H54 (cell line): ENCODE measurements around the gene FAHD2B.
"Not testable (repeated sequence)": the region's sequence is repeated elsewhere in the genome, so short reads cannot be mapped to it uniquely, and the experiment has no call there.

ENCODE experiments used
- DNase-seq: peaks from one replicate; pipeline ENCODE4 v3.0.0; 2011; ENCODE audit warnings: low spot score, mixed read lengths; ENCODE audit not compliant: insufficient read length
- FAIRE-seq: peaks from 3 replicates; lab custom pipeline; 2011; peaks lifted over from hg19 to GRCh38; lab: Jason Lieb, UNC
- POLR2A ChIP-seq: IDR thresholded peaks from 2 replicates; pipeline ENCODE4 v1.6.1; 2011; ENCODE audit warnings: low read depth, mild to moderate bottlenecking, low read length

Gene FAHD2B

DNA sequence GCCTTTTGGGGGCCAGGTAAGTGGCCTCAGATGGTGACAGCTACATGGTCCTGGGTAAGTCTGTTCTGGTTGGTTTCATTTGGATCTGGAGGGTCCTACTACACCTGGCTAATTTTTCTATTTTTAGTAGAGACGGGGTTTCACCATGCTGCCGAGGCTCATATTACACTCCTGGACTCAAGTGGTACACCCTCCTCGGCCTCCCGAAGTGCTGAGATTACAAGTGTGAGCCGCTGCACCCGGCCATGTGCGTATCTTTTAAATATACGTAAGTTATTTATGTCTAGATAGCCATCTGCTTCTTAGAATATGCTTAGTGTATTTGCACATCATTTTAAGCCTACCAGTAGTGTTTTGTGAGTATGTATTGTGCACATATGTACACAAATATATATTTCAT, 17.5 kb downstream of the FAHD2B start:
- not testable (repeated sequence) for FAIRE-seq, DNase-seq

DNA sequence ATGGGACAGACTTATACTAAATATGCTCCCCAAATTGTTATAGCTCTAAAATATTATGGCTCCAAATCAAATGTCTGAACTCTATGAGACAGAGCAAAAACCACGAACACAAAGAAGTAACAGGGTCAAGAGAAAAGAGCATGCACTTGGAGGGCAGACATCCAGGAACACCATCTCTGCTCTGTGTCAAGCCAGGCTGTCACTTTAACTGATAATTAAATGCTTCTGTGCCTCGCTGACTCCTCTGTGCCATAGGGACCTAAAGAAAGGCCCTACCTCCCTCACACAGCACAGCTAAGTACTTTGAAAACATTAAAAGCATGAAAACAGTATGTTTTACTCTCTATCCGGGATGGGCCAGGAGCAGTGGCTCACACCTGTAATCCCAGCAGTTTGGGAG, 23.8 kb downstream of the FAHD2B start:
- DNase-seq, FAIRE-seq: not testable (repeated sequence)

DNA sequence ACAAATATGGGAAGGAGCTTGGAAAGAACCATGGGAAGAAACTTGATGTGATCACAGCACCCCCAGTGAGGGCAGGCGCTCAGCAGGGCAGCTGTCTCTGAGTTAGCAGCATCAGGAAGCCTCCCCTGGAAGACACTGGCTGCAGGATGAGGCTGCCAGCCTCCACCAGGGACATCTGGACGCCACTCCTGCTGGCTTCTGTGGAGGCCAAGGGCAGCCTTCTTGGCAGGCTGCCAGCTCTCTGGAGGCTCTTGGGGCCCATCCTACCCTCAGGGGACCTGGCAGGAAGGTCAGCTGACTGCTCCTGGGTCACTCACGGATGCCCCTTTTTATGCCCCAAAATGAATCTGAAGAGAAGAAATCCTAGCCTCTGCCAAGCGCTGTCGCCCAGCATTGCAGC, 26.0 kb downstream of the FAHD2B start:
- not testable (repeated sequence) for FAIRE-seq, DNase-seq

DNA sequence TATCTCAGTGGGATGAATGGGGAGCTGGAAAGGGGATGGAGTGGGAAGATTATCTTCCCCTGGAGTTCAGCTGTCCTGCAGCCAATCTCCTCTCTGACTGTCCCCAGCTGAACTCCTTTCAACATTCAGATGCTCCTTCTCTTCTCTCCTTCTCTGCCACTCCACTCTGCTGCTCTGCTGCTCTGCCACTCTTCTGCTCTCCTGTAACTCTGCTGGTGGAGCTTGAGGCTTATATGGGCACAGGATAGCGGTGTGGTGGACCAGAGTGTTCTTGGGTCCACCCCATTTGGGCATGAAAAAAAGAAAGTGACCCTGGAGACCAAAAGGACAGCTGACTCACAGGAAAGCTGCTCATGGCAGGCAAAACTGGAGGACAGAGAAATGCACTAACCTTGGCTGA, 26.6 kb downstream of the FAHD2B start:
- TF ChIP-seq POLR2A, result no peak
- FAIRE-seq, result no peak
- no peak for DNase-seq

DNA sequence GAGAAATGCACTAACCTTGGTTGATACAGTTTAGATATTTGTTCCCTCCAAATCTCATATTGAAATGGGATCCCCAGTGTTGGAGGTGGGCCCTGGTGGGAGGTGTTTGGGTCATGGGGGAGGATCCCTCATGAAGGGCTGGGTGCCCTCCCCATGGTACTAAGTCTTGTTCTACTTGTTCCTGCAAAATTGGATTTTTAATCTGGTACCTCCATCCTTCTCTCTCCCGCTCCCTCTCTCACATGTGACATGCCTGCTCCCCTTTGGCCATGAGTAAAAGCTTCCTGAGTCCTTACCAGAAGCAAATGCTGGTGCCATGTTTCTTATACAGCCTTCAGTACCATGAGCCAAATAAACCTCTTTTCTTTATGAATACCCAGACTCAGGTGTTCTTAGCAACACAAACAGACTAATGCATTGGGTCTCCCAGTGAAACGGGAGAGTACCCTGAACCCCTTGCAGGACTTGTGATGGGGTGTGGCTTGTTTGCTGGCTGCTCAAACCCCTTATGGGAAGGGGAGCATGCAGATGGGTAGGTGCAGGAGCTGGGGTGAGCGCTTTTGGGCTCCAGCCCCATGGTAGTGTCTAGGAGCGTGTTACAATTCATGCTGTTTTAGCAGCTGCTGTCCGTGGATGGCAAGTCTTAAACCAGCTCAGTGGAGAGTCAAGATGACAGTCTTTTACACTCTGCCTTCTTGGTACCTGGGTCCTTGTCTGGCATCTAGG, 27.2 kb downstream of the FAHD2B start:
- no peak for TF ChIP-seq POLR2A
- FAIRE-seq (no peak), DNase-seq (no peak)

DNA sequence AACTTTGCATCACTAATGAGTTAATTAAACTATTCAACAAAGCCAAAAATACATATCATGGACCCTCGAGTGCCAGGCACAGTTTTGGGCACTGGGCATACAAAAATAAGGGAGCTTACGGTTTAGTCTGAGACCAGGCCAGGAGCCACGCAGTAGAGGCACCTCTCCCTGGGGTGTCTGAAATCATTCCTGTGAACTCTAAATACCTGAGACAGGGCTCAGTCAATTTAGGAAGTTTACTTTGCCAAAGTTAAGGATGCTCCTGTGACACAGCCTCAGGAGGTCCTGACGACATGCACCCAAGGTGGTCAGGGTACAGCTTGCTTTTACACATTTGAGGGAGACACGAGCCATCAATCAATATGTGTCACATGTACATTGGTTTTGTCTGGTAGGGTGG, 28.7 kb downstream of the FAHD2B start:
- DNase-seq, FAIRE-seq: not testable (repeated sequence)

DNA sequence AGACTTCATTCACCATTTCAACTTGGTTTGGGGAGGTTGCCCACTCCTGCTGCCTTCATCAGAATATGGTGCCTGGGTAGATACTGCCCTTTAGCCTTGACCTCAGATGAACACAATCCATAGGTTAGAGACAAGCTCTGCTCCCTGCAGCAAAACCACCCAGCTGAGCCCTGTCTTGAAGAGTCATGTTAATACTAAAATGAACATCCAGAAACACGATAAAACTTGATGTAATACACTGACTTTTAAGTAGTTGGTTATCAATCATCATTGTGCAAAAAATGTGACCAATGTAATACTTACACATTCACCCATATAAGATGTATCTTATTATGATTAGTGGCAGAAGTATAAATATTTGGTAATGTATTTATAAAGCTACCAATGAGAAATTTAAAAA, 32.7 kb downstream of the FAHD2B start:
- DNase-seq, FAIRE-seq: not testable (repeated sequence)

DNA sequence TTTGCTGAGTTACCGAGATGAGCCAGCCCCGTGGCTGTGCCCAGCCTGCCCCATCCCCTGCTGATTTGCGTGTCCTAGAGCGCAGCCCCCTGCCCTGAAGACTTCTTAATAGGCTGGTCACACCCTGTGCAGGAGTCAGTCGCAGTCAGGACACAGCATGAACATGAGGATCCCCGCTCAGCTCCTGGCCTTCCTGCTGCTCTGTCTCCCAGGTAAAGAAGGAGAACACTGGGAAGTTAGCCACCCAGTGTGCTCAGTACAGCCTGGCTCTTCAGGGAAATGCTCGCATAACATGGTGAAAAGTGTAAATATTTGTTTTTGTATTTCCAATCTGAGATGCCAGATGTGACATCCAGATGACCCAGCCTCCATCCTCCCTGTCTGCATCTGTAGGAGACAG, 34.9 kb downstream of the FAHD2B start:
- FAIRE-seq, result not testable (repeated sequence)

DNA sequence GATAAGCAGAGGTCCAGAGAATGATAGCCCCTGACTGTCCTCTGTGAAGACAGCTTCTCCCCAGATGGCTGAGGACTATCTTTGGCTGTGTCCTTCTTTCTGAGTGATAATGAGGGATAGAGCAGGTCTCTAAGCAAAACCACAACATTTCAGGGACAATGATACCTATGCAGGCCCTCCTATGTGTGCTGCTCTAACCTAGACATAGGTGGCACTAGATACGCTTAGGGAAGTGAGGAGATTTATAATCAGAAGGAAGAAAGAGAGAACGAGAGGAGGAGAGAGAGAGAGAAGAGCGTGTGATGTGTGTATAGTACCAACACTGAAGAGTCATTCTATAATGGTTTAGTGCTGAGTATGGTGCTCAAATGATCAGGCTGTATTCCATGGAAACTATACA, 38.5 kb downstream of the FAHD2B start:
- not testable (repeated sequence) for DNase-seq, FAIRE-seq

More for the DNA sequence above, 34.9 kb downstream of the FAHD2B start:
- DNase-seq, result not testable (repeated sequence)

DNA sequence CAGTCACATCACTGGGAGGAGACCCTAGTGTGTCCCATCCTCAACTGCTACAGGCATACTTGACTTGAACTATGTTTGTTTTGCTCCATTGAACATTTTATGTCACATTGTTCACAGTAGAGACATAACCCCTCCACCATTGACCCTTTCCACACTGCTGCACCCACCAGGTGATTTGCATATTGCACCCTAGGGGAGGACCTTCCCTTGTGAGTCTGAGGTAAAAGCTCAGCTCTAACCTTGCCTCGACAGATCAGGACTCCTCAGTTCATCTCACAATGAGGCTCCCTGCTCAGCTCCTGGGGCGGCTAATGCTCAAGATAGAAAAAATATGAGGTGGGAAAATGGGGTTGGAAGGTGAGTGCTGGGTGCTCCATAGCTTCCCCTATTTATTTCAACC, 44.6 kb downstream of the FAHD2B start:
- not testable (repeated sequence) for DNase-seq, FAIRE-seq

DNA sequence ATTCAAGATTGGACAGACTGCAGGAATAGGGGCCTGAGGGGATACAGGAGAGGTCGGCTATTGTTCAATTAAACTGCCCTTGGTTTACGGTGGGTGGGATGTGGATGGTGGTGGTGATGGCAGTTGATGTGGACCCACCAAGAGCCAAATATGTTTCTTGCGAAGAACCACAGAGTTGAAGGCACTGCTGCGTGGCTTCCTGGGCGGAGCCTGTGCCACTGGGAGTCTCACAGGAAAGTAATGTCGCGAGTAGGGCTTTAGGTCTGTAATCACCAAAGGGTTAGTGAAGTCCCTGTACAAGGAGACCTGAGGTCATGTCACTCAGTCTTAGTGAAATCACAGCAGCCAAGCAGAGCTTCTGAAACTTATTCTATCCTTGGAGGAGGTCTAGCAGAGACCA, 46.2 kb downstream of the FAHD2B start:
- not testable (repeated sequence) for DNase-seq, FAIRE-seq

DNA sequence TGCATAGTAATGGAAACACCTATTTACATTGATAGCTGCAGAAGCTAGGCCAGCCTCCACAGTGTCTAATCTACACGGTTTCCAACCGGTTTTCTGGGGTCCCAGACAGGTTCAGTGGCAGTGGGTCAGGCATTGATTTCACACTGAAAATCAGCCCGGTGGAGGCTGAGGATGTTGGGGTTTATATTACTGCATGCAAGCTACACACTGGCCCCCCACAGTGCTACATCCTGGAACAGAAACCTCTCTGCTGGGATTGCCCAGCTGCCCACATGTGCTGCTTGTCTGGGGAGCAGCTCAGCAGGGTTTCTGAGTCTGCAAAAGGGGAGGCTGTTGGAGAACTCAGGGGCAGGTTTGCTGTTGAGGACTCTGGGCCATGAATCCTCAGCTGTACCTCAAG, 48.0 kb downstream of the FAHD2B start:
- not testable (repeated sequence) for FAIRE-seq, DNase-seq

DNA sequence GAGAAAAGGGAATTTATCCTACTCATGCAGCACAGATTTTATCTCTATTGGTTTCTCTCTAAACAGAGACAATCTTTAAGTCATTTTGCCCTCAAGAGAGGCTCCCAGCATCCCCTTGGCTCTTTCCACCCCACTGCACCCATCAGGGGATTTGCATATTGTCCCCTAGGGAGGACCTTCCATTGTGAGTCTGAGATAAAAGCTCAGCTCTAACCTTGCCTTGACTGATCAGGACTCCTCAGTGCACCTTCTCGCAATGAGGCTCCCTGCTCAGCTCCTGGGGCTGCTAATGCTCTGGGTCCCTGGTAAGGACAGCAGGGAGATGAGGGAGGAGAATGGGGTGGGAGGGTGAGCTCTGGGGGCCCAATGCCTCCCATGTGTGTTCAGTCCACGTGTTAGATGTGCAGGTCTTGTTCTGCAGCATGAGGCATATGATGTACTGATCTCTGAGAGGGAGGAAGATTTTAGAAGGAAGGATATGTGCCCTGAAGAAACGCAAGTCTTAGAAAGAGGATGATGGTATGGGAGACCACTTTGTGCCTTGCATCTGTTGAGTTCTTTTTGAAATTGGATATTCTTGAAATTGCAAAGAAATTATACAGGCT, 48.7 kb downstream of the FAHD2B start:
- DNase-seq, FAIRE-seq: not testable (repeated sequence)
